Peyer's patch (tissue), 4 donors: Measurements from ENCODE around the gene SLC22A2.

Source experiments
- CTCF ChIP-seq, 6 experiments: fragments of 450-650 bp in 4 of 6; fragments of 200-600 bp in 2 of 6; sonication (generic) in 1 of 6; IDR thresholded peaks; one replicate each; pipeline ENCODE4 v1.5.1; 2017 to 2019; ENCODE audit warnings: antibody characterized with exemption in 6 of 6, mild to moderate bottlenecking in 3 of 6, moderate library complexity in 1 of 6
- POLR2A ChIP-seq, 2 donors: fragments of 450-650 bp; IDR thresholded peaks; one replicate each; pipeline ENCODE4 v1.5.1; 2017; ENCODE audit warnings: antibody characterized with exemption in 2 of 2, mild to moderate bottlenecking in 2 of 2, moderate library complexity in 2 of 2

GRCh38 chr6:160198606-160199211 lies 59.9 kb downstream of the SLC22A2 start:
- TF ChIP-seq POLR2A (IDR thresholded peaks at IDR 0.05), result no peak
- TF ChIP-seq CTCF (IDR thresholded peaks at IDR 0.05), result no peak
